ENCODE measurements around the gene OIT3. TPM values are rescaled to one million over a fixed set of nuclear protein-coding genes. Genes with fewer than 3 reads are reported as not detected.

OIT3 gene
- total RNA-seq, 1 donor from 2014 or later = 10.4 TPM

- Histone ChIP-seq H3K9ac (ENCODE audit: low read depth in 1 of 3, low read length in 3 of 3) (no peak overlapping the region), H3K4me3 (ENCODE audit: low read length in 3 of 3) (no peak overlapping the region), H3K36me3 (ENCODE audit: control insufficient read depth in 3 of 3, insufficient read depth in 3 of 3, low read length in 3 of 3) (no peaks in the 10 kb centered on the region), H3K9me3 (ENCODE audit: control insufficient read depth in 3 of 3, low read length in 3 of 3) (no peaks in the 10 kb centered on the region), H3K27ac (ENCODE audit: low read depth, low read length) (no peak overlapping the region), H3K27me3 (ENCODE audit: control insufficient read depth in 3 of 3, insufficient read depth in 3 of 3, low read length in 3 of 3) (no peaks in the 10 kb centered on the region), H3K4me1 (ENCODE audit: control insufficient read depth in 3 of 3, insufficient read depth in 3 of 3, low read length in 3 of 3) (no peaks in the 10 kb centered on the region)
Measured at GRCh38 chr10:72956001-72956400, 62.5 kb downstream of the OIT3 start.

GRCh38 chr10:72976886-72977285, 83.3 kb downstream of the OIT3 start:
- peaks cover 0 to 7% (median 4%) of the 10 kb centered on the region in 3 donors for H3K9me3 ChIP-seq (ENCODE audit: control insufficient read depth in 3 of 3, low read length in 3 of 3)
- H3K9ac ChIP-seq (ENCODE audit: low read depth in 1 of 3, low read length in 3 of 3) = no peak overlapping the region
- H3K4me1 ChIP-seq (ENCODE audit: control insufficient read depth in 3 of 3, insufficient read depth in 3 of 3, low read length in 3 of 3) = no peaks in the 10 kb centered on the region
- no peaks in the 10 kb centered on the region for H3K36me3 ChIP-seq (ENCODE audit: control insufficient read depth in 3 of 3, insufficient read depth in 3 of 3, low read length in 3 of 3)
- no peaks in the 10 kb centered on the region for H3K27me3 ChIP-seq (ENCODE audit: control insufficient read depth in 3 of 3, insufficient read depth in 3 of 3, low read length in 3 of 3)
- H3K27ac ChIP-seq (ENCODE audit: low read depth, low read length) = no peak overlapping the region
- no peak overlapping the region for H3K4me3 ChIP-seq (ENCODE audit: low read length in 3 of 3)

DNA sequence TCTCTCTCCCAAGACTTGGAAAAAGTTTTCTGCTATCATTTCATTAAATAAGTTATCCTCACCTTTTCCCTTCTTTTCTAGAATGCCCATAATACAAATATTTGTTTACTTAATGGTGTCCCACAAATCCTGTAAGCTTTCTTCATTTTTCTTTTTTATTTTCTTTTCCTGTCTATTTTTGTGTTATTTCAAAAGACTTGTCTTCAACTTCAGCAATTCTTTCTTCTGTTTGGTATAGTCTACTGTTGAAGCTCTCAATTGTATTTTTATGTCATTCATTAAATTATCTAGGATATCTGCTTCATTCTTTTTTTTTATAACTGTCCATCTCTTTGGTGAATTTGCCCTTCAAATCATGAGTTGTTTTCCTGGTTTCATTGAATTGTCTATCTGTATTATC, 86.2 kb downstream of the OIT3 start:
- no peak overlapping the region for H3K27ac ChIP-seq (ENCODE audit: low read depth, low read length)
- H3K27me3 ChIP-seq (ENCODE audit: control insufficient read depth in 3 of 3, insufficient read depth in 3 of 3, low read length in 3 of 3) = no peaks in the 10 kb centered on the region
- H3K9ac ChIP-seq (ENCODE audit: low read depth in 1 of 3, low read length in 3 of 3) = no peak overlapping the region
- no peak overlapping the region for H3K4me3 ChIP-seq (ENCODE audit: low read length in 3 of 3)
- H3K36me3 ChIP-seq (ENCODE audit: control insufficient read depth in 3 of 3, insufficient read depth in 3 of 3, low read length in 3 of 3) = no peaks in the 10 kb centered on the region
- no peaks in the 10 kb centered on the region for H3K4me1 ChIP-seq (ENCODE audit: control insufficient read depth in 3 of 3, insufficient read depth in 3 of 3, low read length in 3 of 3)
- H3K9me3 ChIP-seq (ENCODE audit: control insufficient read depth in 3 of 3, low read length in 3 of 3) = peaks cover 0 to 7% (median 4%) of the 10 kb centered on the region in 3 donors

DNA sequence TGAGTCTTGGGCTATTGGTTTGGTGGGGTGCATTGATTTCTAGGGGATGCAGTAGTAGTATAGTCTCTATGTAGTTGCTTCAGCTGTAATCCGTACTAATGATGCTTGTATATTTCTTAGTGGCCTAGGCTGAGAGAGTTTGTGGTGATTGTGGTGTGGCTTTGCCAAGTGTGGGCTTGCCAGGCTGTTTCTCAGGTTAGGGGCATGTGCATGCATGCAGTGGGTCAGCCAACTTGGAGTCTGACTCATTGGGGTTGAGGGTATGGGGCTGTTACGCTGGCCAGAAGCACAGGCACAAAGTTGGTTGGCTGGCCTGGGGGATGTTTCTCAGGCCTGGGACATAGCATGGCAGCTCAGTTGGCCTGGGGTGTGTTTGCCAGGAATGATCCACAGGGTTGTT, 86.8 kb downstream of the OIT3 start:
- Histone ChIP-seq H3K27me3 (ENCODE audit: control insufficient read depth in 3 of 3, insufficient read depth in 3 of 3, low read length in 3 of 3) (no peaks in the 10 kb centered on the region), H3K9ac (ENCODE audit: low read depth in 1 of 3, low read length in 3 of 3) (no peak overlapping the region), H3K36me3 (ENCODE audit: control insufficient read depth in 3 of 3, insufficient read depth in 3 of 3, low read length in 3 of 3) (no peaks in the 10 kb centered on the region), H3K4me3 (ENCODE audit: low read length in 3 of 3) (no peak overlapping the region), H3K27ac (ENCODE audit: low read depth, low read length) (no peak overlapping the region), H3K4me1 (ENCODE audit: control insufficient read depth in 3 of 3, insufficient read depth in 3 of 3, low read length in 3 of 3) (no peaks in the 10 kb centered on the region), H3K9me3 (ENCODE audit: control insufficient read depth in 3 of 3, low read length in 3 of 3) (peaks cover 0 to 6% (median 4%) of the 10 kb centered on the region in 3 donors)

GRCh38 chr10:72981028-72981881, 87.7 kb downstream of the OIT3 start:
- no peak overlapping the region for H3K4me3 ChIP-seq (ENCODE audit: low read length in 3 of 3)
- peaks cover 0 to 5% (median 4%) of the 10 kb centered on the region in 3 donors for H3K9me3 ChIP-seq (ENCODE audit: control insufficient read depth in 3 of 3, low read length in 3 of 3)
- no peak overlapping the region for H3K9ac ChIP-seq (ENCODE audit: low read depth in 1 of 3, low read length in 3 of 3)
- H3K4me1 ChIP-seq (ENCODE audit: control insufficient read depth in 3 of 3, insufficient read depth in 3 of 3, low read length in 3 of 3) = no peaks in the 10 kb centered on the region
- no peaks in the 10 kb centered on the region for H3K36me3 ChIP-seq (ENCODE audit: control insufficient read depth in 3 of 3, insufficient read depth in 3 of 3, low read length in 3 of 3)
- H3K27me3 ChIP-seq (ENCODE audit: control insufficient read depth in 3 of 3, insufficient read depth in 3 of 3, low read length in 3 of 3) = no peaks in the 10 kb centered on the region
- H3K27ac ChIP-seq (ENCODE audit: low read depth, low read length) = no peak overlapping the region

- H3K9ac ChIP-seq (ENCODE audit: low read depth in 1 of 3, low read length in 3 of 3) = no peak overlapping the region
- no peak overlapping the region for H3K27ac ChIP-seq (ENCODE audit: low read depth, low read length)
- peaks cover 0 to 4% (median 3%) of the 10 kb centered on the region in 3 donors for H3K9me3 ChIP-seq (ENCODE audit: control insufficient read depth in 3 of 3, low read length in 3 of 3)
- no peaks in the 10 kb centered on the region for H3K4me1 ChIP-seq (ENCODE audit: control insufficient read depth in 3 of 3, insufficient read depth in 3 of 3, low read length in 3 of 3)
- H3K36me3 ChIP-seq (ENCODE audit: control insufficient read depth in 3 of 3, insufficient read depth in 3 of 3, low read length in 3 of 3) = no peaks in the 10 kb centered on the region
- no peak overlapping the region for H3K4me3 ChIP-seq (ENCODE audit: low read length in 3 of 3)
- no peaks in the 10 kb centered on the region for H3K27me3 ChIP-seq (ENCODE audit: control insufficient read depth in 3 of 3, insufficient read depth in 3 of 3, low read length in 3 of 3)
Measured at GRCh38 chr10:72981882-72982529, 88.5 kb downstream of the OIT3 start.

Other genes starting within 250 kb of the OIT3 start
- gene MCU, start 201.6 kb upstream of the OIT3 start, total RNA-seq = 95.0 TPM
- not detected for gene PLA2G12B, start 61.1 kb downstream of the OIT3 start, total RNA-seq
- gene P4HA1, start 203.1 kb downstream of the OIT3 start, total RNA-seq = 53.8 TPM
- gene NUDT13, start 216.7 kb downstream of the OIT3 start, total RNA-seq = 2.1 TPM

Measured in skeletal muscle tissue (tissue), 4 donors.